HL-60/S4 treated with retinoic acid at 250 ng/mL for 4 days and 3 days (cell line): ENCODE data around the gene CHIC1.
"Not testable (repeated sequence)": the region's sequence is repeated elsewhere in the genome, so short reads cannot be mapped to it uniquely, and the experiment has no call there.

Source experiments
- in situ Hi-C: fragments of 300-500 bp; cut with MboI; formaldehyde crosslinking; loops from 2 replicates; pipeline ENCODE4 v1.7.0; 2022; ENCODE audit warnings: low sequenced_read_pairs

The CHIC1 gene

GRCh38 chrX:73562984-73563737, at the start of gene CHIC1:
Gene CHIC1 (plus strand): TSS chrX:73563197. CDS start chrX:73563285, 88 bp downstream.
- in situ Hi-C loops: no loop called here

- in situ Hi-C loops: not testable (repeated sequence)
Observed at GRCh38 chrX:73522823-73523222, 40.2 kb upstream of the CHIC1 start.

- in situ Hi-C loops: no loop called here
Observed at GRCh38 chrX:73524906-73525305, 38.1 kb upstream of the CHIC1 start.

- in situ Hi-C loops: no loop called here
Observed at GRCh38 chrX:73525928-73526690, 36.9 kb upstream of the CHIC1 start.

GRCh38 chrX:73531655-73532054, 31.3 kb upstream of the CHIC1 start:
- in situ Hi-C loops: not testable (repeated sequence)

GRCh38 chrX:73556159-73556558, 6.8 kb upstream of the CHIC1 start:
- in situ Hi-C loops: no loop called here

GRCh38 chrX:73561801-73562200, 1.2 kb upstream of the CHIC1 start:
- in situ Hi-C loops: no loop called here

- in situ Hi-C loops: no loop called here
Observed at GRCh38 chrX:73562458-73562857, 539 bp upstream of the CHIC1 start.

GRCh38 chrX:73563738-73564068, 706 bp downstream of the CHIC1 start:
- in situ Hi-C loops: no loop called here

GRCh38 chrX:73577361-73577760, 14.4 kb downstream of the CHIC1 start:
- in situ Hi-C loops: no loop called here

GRCh38 chrX:73581002-73581628, 18.1 kb downstream of the CHIC1 start:
- in situ Hi-C loops: no loop called here

GRCh38 chrX:73597758-73598157, 34.8 kb downstream of the CHIC1 start:
- in situ Hi-C loops: not testable (repeated sequence)

- in situ Hi-C loops: no loop called here
Observed at GRCh38 chrX:73615022-73615421, 52.0 kb downstream of the CHIC1 start.

- in situ Hi-C loops: not testable (repeated sequence)
Observed at GRCh38 chrX:73641669-73642068, 78.7 kb downstream of the CHIC1 start.

GRCh38 chrX:73647212-73647611, 84.2 kb downstream of the CHIC1 start:
- in situ Hi-C loops: no loop called here

GRCh38 chrX:73647632-73648322, 84.8 kb downstream of the CHIC1 start:
- in situ Hi-C loops: no loop called here

GRCh38 chrX:73661322-73661721, 98.3 kb downstream of the CHIC1 start:
- in situ Hi-C loops: not testable (repeated sequence)

- in situ Hi-C loops: no loop called here
Observed at GRCh38 chrX:73668779-73669178, 105.8 kb downstream of the CHIC1 start.

- in situ Hi-C loops: no loop called here
Observed at GRCh38 chrX:73681408-73681807, 118.4 kb downstream of the CHIC1 start.

GRCh38 chrX:73683236-73683859, 120.4 kb downstream of the CHIC1 start:
- in situ Hi-C loops: no loop called here

- in situ Hi-C loops: not testable (repeated sequence)
Observed at GRCh38 chrX:73707014-73707413, 144.0 kb downstream of the CHIC1 start.
